Testis (tissue), 2 donors: ENCODE measurements around the gene ANO10.

Source experiments
- CTCF ChIP-seq, 3 experiments: fragments of 450-650 bp in 2 of 3; fragments of 200-600 bp in 1 of 3; sonication (generic) in 1 of 3; IDR thresholded peaks; one replicate each; pipeline ENCODE4 v1.5.1; 2016 to 2019; ENCODE audit warnings: antibody characterized with exemption in 3 of 3, mild to moderate bottlenecking in 2 of 3, moderate library complexity in 1 of 3
- POLR2A ChIP-seq: fragments of 450-650 bp; IDR thresholded peaks from one replicate; pipeline ENCODE4 v1.6.1; 2017; ENCODE audit warnings: antibody characterized with exemption, mild to moderate bottlenecking, moderate library complexity

GRCh38 chr3:43638594-43639447, 17.0 kb upstream of the ANO10 start:
- no peak for TF ChIP-seq CTCF (IDR thresholded peaks at IDR 0.05)
- no peak for TF ChIP-seq POLR2A
